HCT116 (cell line): ENCODE measurements around the gene SORL1. TPM values are rescaled to one million over a fixed set of nuclear protein-coding genes. Genes with fewer than 3 reads are reported as not detected.
A peak's percentile ranks its signal among the peaks of the same experiment; 100 is the strongest.

Source experiments
- ATAC-seq: fragments of 200-7000 bp; cut with Tn5 transposase; 2 replicates; pipeline ENCODE4 v1.9.1; 2020; ENCODE audit warnings: mild to moderate bottlenecking, moderate library complexity
- BruUV-seq: library from RNA; stranded (reverse); fragments of 400-500 nt; replicated peaks from 2 replicates; lab custom pipeline; 2021; lab: Mats Ljungman, UMichigan
- CTCF ChIA-PET: fragments of 300-600 bp; sonication (Branson Sonifier 250); formaldehyde crosslinking; loops from one replicate; lab custom pipeline; 2021; ENCODE audit warnings: antibody characterized with exemption; lab: Charles Lee
- POLR2A ChIA-PET: fragments of 300-600, 350-600 bp; sonication (Branson Sonifier 250); formaldehyde crosslinking; loops from one replicate; lab custom pipeline; 2021; ENCODE audit warnings: antibody characterized with exemption; lab: Charles Lee
- RAD21 ChIA-PET, 2 experiments: fragments of 300-600 bp; sonication (Branson Sonifier 250); formaldehyde crosslinking; loops; one replicate each; lab custom pipeline; 2023; ENCODE audit warnings: low total read pairs in 2 of 2; ENCODE audit not compliant: uncharacterized antibody in 2 of 2, unreplicated experiment in 2 of 2, low non-redundant PET in 1 of 2; lab: Charles Lee
- DNase-seq: peaks from one replicate; pipeline ENCODE4 v3.0.0-alpha.2; 2010; ENCODE audit warnings: low read depth, low spot score
- H2AFZ ChIP-seq: fragments of 200-600 bp; shearing (Covaris generic), sonication (generic); 2 replicates; pipeline ENCODE4 v1.6.1; 2017; ENCODE audit warnings: low read depth, mixed run types, mixed read lengths, antibody characterized with exemption, low read length; ENCODE audit not compliant: poor library complexity, severe bottlenecking
- H3K27ac ChIP-seq: 2 replicates; pipeline ENCODE4 v1.5.1; 2012; ENCODE audit warnings: low read depth, low read length
- H3K27me3 ChIP-seq: fragments of 200-600 bp; sonication (generic); 2 replicates; pipeline ENCODE4 v1.6.1; 2016; ENCODE audit warnings: mixed run types, low read length, mixed read lengths; ENCODE audit not compliant: insufficient read depth
- H3K36me3 ChIP-seq, 2 experiments: fragments of 200-500 bp in 1 of 2; fragments of 200-600 bp in 1 of 2; sonication (Bioruptor generic) in 1 of 2; sonication (generic) in 1 of 2; 2 replicates each; pipeline versions ENCODE4 v1.5.1 to v1.6.1; 2014 to 2016; ENCODE audit warnings: low read length in 2 of 2, inconsistent platforms in 1 of 2, mixed read lengths in 1 of 2, mixed run types in 1 of 2; ENCODE audit not compliant: insufficient read depth in 2 of 2, control insufficient read depth in 1 of 2
- H3K4me1 ChIP-seq, 2 experiments: fragments of 200-600 bp in 1 of 2; sonication (generic) in 1 of 2; 2 replicates each; pipeline versions ENCODE4 v1.5.1 to v1.6.1; 2012 to 2017; ENCODE audit warnings: low read length in 2 of 2, inconsistent platforms in 1 of 2, mild to moderate bottlenecking in 1 of 2, mixed read lengths in 1 of 2, mixed run types in 1 of 2, moderate library complexity in 1 of 2; ENCODE audit not compliant: insufficient read depth in 2 of 2, control insufficient read depth in 1 of 2
- H3K4me2 ChIP-seq: fragments of 200-600 bp; sonication (generic); 2 replicates; pipeline ENCODE4 v1.6.1; 2017; ENCODE audit warnings: mixed run types, low read length, mixed read lengths
- H3K4me3 ChIP-seq, 2 experiments: fragments of 200-600 bp in 1 of 2; sonication (generic) in 1 of 2; replicated peaks in 1 of 2; 2 replicates each; pipeline ENCODE4 v1.5.1; 2011 to 2016; ENCODE audit warnings: low read length in 2 of 2, control low read depth in 1 of 2, low read depth in 1 of 2, mild to moderate bottlenecking in 1 of 2, mixed read lengths in 1 of 2, mixed run types in 1 of 2
- H3K79me2 ChIP-seq: fragments of 200-600 bp; sonication (generic); 2 replicates; pipeline ENCODE4 v1.6.1; 2017; ENCODE audit warnings: mild to moderate bottlenecking, mixed run types, low read length, moderate library complexity, mixed read lengths; ENCODE audit not compliant: insufficient read depth
- H3K9ac ChIP-seq: fragments of 200-600 bp; sonication (generic); 2 replicates; pipeline ENCODE4 v1.6.1; 2016; ENCODE audit warnings: low read length, mixed read lengths
- H3K9me2 ChIP-seq: fragments of 200-600 bp; sonication (generic), shearing (Covaris generic); 2 replicates; pipeline ENCODE4 v1.6.1; 2017; ENCODE audit warnings: mixed run types, mild to moderate bottlenecking, moderate library complexity; ENCODE audit not compliant: insufficient read depth
- H3K9me3 ChIP-seq, 2 experiments: fragments of 200-500 bp in 1 of 2; fragments of 200-600 bp in 1 of 2; sonication (Bioruptor generic) in 1 of 2; sonication (generic) in 1 of 2; 2 replicates each; pipeline ENCODE4 v1.6.1; 2014 to 2017; ENCODE audit warnings: low read length in 2 of 2, mixed read lengths in 2 of 2, inconsistent platforms in 1 of 2, low read depth in 1 of 2, mild to moderate bottlenecking in 1 of 2, mixed run types in 1 of 2, moderate library complexity in 1 of 2; ENCODE audit not compliant: control insufficient read depth in 1 of 2, insufficient read depth in 1 of 2
- H4K20me1 ChIP-seq: fragments of 200-600 bp; sonication (generic), shearing (Covaris generic); 2 replicates; pipeline ENCODE4 v1.6.1; 2017; ENCODE audit warnings: mixed run types, mild to moderate bottlenecking, moderate library complexity; ENCODE audit not compliant: insufficient read depth
- EZH2 ChIP-seq: fragments of 200-600 bp; sonication (generic); IDR thresholded peaks from 2 replicates; pipeline ENCODE4 v1.6.1; 2017; ENCODE audit warnings: antibody characterized with exemption, mixed run types
- RAD21 ChIP-seq: IDR thresholded peaks from 2 replicates; pipeline ENCODE4 v1.6.1; 2012; ENCODE audit warnings: low read depth, mild to moderate bottlenecking
- YY1 ChIP-seq: IDR thresholded peaks from 2 replicates; pipeline ENCODE4 v1.6.1; 2011; ENCODE audit warnings: low read length, low read depth, moderate library complexity, mild to moderate bottlenecking; ENCODE audit not compliant: insufficient replicate concordance; ENCODE audit errors: extremely low read depth
- intact Hi-C: fragments of 100-400 bp; cut with micrococcal nuclease; formaldehyde crosslinking; loops from 2 replicates; pipeline ENCODE4 v1.10.0; 2022
- total RNA-seq: library from RNA; stranded (reverse); gene quantifications from one replicate; pipeline ENCODE4 v1.2.1, GENCODE V29; 2021; ENCODE audit not compliant: unreplicated experiment
- TF ChIP-seq, protein P1 (sequence below): IDR thresholded peaks from 2 replicates; pipeline ENCODE4 v1.6.1; 2012
- TF ChIP-seq, protein P2 (sequence below), 3 experiments: fragments of 200-600 bp in 1 of 3; sonication (generic) in 1 of 3; IDR thresholded peaks in 2 of 3; conservative IDR thresholded peaks in 1 of 3; 2 replicates each; pipeline ENCODE4 v1.5.1; 2012 to 2017; ENCODE audit warnings: low read depth in 2 of 3, low read length in 2 of 3, antibody characterized with exemption in 1 of 3, borderline replicate concordance in 1 of 3, control low read depth in 1 of 3, mild to moderate bottlenecking in 1 of 3, mixed read lengths in 1 of 3, mixed run types in 1 of 3, moderate library complexity in 1 of 3; ENCODE audit not compliant: insufficient read depth in 1 of 3

SORL1 gene
- total RNA-seq, 1 experiment from 2014 or later: 17.4 TPM

- peak; percentile 64 for DNase-seq
- H3K4me3 ChIP-seq: no peak overlapping the region
- no peak overlapping the region for H2AFZ ChIP-seq
- no peak overlapping the region for H3K9ac ChIP-seq
- no peak overlapping the region for H3K4me2 ChIP-seq
- no peaks in the 10 kb centered on the region for H3K27me3 ChIP-seq
- H3K9me2 ChIP-seq: no peaks in the 10 kb centered on the region
- POLR2A ChIA-PET: no interaction called here
- TF ChIP-seq, protein P1, sequence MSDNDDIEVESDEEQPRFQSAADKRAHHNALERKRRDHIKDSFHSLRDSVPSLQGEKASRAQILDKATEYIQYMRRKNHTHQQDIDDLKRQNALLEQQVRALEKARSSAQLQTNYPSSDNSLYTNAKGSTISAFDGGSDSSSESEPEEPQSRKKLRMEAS: no peak
- peak; percentile 48 for TF ChIP-seq YY1
- TF ChIP-seq, protein P2, sequence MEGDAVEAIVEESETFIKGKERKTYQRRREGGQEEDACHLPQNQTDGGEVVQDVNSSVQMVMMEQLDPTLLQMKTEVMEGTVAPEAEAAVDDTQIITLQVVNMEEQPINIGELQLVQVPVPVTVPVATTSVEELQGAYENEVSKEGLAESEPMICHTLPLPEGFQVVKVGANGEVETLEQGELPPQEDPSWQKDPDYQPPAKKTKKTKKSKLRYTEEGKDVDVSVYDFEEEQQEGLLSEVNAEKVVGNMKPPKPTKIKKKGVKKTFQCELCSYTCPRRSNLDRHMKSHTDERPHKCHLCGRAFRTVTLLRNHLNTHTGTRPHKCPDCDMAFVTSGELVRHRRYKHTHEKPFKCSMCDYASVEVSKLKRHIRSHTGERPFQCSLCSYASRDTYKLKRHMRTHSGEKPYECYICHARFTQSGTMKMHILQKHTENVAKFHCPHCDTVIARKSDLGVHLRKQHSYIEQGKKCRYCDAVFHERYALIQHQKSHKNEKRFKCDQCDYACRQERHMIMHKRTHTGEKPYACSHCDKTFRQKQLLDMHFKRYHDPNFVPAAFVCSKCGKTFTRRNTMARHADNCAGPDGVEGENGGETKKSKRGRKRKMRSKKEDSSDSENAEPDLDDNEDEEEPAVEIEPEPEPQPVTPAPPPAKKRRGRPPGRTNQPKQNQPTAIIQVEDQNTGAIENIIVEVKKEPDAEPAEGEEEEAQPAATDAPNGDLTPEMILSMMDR (IDR thresholded peaks at IDR 0.05 in 2 of 3, conservative IDR thresholded peaks at IDR 0.05 in 1 of 3; ENCODE audit: borderline replicate concordance in 1 of 3, insufficient read depth in 1 of 3, low read depth in 2 of 3, low read length in 2 of 3): peak; percentile 78 to 93 (median 88)
- peak; percentile 97 for TF ChIP-seq RAD21
- no peak for TF ChIP-seq EZH2
- TF ChIP-seq, all 23 proteins: peak for 3
- intact Hi-C loops: loop anchor here (1.0 to 10.0 kb wide), 9 partner anchors 139 to 1081 kb away; partner anchors contain the start of genes GRIK4, SORL1 and SORL1-AS1
- Histone ChIP-seq H3K27ac (no peak overlapping the region), H3K4me1 (peaks cover 5 to 15% of the 10 kb centered on the region in 2 experiments; a peak in 3 of 4 replicates), H3K36me3 (no peaks in the 10 kb centered on the region), H3K79me2 (no peaks in the 10 kb centered on the region), H4K20me1 (no peaks in the 10 kb centered on the region), H3K9me3 (no peaks in the 10 kb centered on the region)
- RAD21 ChIA-PET: interaction anchor here (1.0 to 1.5 kb wide), 3 partner anchors 127 to 397 kb away, joined by 3 to 4 read pairs (median 4); no protein-coding TSS in a partner anchor
- peak; percentile 86 for ATAC-seq
- no TSS peak for BruUV-seq
- CTCF ChIA-PET: interaction anchor here (0.7 to 3.0 kb wide), 9 partner anchors 10 to 914 kb away, joined by 3 to 18 read pairs (median 6); no protein-coding TSS in a partner anchor
Measured at GRCh38 chr11:121591405-121592033, 139.4 kb downstream of the SORL1 start.
